Osteocyte (in vitro differentiated cells): ENCODE data around the gene MTRF1L. TPM values are rescaled to one million over a fixed set of nuclear protein-coding genes. Genes with fewer than 3 reads are reported as not detected.

ENCODE experiments used
- DNase-seq: peaks from one replicate; pipeline ENCODE4 v3.0.0; 2021; ENCODE audit warnings: mixed read lengths; ENCODE audit not compliant: unreplicated experiment; ENCODE audit errors: extremely low spot score
- H3K27ac Mint-ChIP-seq: one replicate; pipeline ENCODE4 v1.8.0; 2021; ENCODE audit warnings: mild to moderate bottlenecking, mixed read lengths; ENCODE audit not compliant: unreplicated experiment
- H3K27me3 Mint-ChIP-seq: one replicate; pipeline ENCODE4 v1.8.0; 2021; ENCODE audit warnings: mixed read lengths; ENCODE audit not compliant: unreplicated experiment
- H3K36me3 Mint-ChIP-seq: one replicate; pipeline ENCODE4 v1.8.0; 2021; ENCODE audit warnings: mixed read lengths; ENCODE audit not compliant: unreplicated experiment
- H3K4me1 Mint-ChIP-seq: one replicate; pipeline ENCODE4 v1.8.0; 2021; ENCODE audit warnings: mixed read lengths; ENCODE audit not compliant: unreplicated experiment
- H3K4me3 Mint-ChIP-seq: one replicate; pipeline ENCODE4 v1.8.0; 2021; ENCODE audit warnings: mild to moderate bottlenecking, moderate library complexity, mixed read lengths; ENCODE audit not compliant: unreplicated experiment
- H3K9me3 Mint-ChIP-seq: one replicate; pipeline ENCODE4 v1.8.0; 2021; ENCODE audit warnings: mixed read lengths; ENCODE audit not compliant: unreplicated experiment
- CTCF ChIP-seq: fragments of 200-600 bp; sonication (generic); IDR thresholded peaks from 2 replicates; pipeline ENCODE4 v1.5.0; 2021; ENCODE audit warnings: antibody characterized with exemption, mild to moderate bottlenecking, moderate library complexity
- total RNA-seq: library from RNA; stranded (reverse); gene quantifications from 2 replicates; pipeline ENCODE4 v1.2.1, GENCODE V29; 2021

MTRF1L gene
- total RNA-seq, 1 donor from 2014 or later, result 15.9 TPM

DNA sequence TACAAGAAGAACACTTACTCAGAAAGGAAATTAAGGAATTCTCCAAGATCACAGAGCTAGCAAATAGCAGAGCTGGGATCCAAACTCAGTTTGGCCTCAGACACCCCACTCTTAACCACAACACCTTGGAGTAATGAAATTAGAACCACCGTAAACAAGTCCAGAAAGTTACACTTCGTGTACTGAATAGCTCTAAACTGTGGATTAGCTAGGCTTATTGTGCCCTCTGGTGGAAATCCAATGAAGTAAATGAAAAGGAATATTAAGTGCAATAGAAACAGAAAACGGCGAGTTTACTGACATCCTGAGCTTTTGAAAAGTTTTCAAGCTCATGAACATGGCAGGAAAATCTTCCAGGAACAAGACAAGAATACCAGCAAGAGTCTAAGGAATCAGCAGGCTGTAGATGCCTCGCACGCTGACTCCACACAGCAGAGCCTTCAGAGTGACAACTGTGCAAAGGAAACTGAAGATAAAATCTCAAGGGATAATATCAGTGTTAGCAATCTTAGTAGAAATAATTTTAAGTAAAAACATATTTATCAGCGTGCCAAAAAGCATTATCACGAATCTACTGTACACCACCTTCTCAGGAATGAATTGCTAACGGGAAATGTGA lies 54.2 kb downstream of the MTRF1L start:
- Mint-ChIP-seq H3K9me3 (no peaks in the 10 kb centered on the region), H3K4me3 (peak overlapping the region; percentile 33), H3K27me3 (peaks cover 43% of the 10 kb centered on the region), H3K27ac (no peak overlapping the region), H3K4me1 (peaks cover 6% of the 10 kb centered on the region), H3K36me3 (no peaks in the 10 kb centered on the region)
- peak; percentile 71 for TF ChIP-seq CTCF
- no peak for DNase-seq

GRCh38 chr6:152946995-152947394 lies 55.5 kb downstream of the MTRF1L start:
- Mint-ChIP-seq H3K4me1 (peaks cover 6% of the 10 kb centered on the region), H3K9me3 (no peaks in the 10 kb centered on the region), H3K36me3 (no peaks in the 10 kb centered on the region), H3K4me3 (no peak overlapping the region), H3K27me3 (peaks cover 48% of the 10 kb centered on the region), H3K27ac (no peak overlapping the region)
- no peak for DNase-seq
- no peak for TF ChIP-seq CTCF

DNA sequence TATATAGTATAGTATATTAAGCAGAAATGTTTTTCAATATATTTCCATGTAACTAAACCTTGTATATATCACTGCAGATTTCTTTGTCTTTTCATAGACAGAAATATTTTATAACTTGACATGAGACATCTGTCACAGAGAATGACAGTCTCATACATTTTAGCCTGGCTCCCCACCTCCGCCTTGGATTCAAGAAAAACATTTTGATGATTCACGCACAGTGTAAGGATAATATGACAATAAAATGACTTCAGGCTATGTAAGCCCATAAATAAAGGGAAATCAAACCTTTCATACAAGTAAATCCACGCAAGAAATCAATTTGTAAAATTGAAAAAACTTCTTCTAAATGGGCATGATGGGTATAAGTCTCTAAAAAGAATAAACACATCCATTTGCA lies 56.0 kb downstream of the MTRF1L start:
- H3K36me3 Mint-ChIP-seq, result no peaks in the 10 kb centered on the region
- no peaks in the 10 kb centered on the region for H3K9me3 Mint-ChIP-seq
- peaks cover 52% of the 10 kb centered on the region for H3K27me3 Mint-ChIP-seq
- DNase-seq, result no peak
- H3K4me1 Mint-ChIP-seq, result peaks cover 6% of the 10 kb centered on the region
- H3K27ac Mint-ChIP-seq, result no peak overlapping the region
- H3K4me3 Mint-ChIP-seq, result no peak overlapping the region
- no peak for TF ChIP-seq CTCF

DNA sequence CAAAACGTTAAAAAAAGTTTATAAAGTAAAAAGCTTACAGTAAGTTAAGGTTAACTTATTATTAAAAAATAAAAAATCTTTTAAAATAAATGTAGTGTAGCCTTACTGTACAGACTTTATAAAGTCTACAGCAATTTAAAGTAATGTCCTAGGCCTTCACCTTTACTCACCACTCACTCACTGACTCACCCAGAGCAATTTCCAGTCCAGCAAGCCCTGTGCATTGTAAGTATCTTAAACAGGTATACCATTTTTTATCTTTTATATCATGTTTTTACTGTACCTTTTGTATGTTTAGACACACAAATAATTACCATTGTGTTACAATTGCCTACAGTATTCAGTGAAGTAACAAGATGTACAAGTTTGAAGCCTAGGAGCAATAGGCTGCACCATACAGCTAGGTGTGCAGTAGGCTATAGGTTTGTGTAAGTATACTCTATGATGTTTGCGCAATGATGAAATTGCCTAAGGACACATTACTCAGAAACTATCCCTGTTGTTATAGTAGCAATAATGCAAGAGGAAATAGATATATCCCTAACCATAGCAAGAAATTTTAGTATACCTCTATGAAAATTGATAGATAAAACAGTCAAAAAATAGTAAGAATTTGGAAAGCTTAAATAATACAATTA lies 59.1 kb downstream of the MTRF1L start:
- no peak for TF ChIP-seq CTCF
- H3K27me3 Mint-ChIP-seq, result peaks cover 52% of the 10 kb centered on the region
- no peaks in the 10 kb centered on the region for H3K9me3 Mint-ChIP-seq
- DNase-seq, result no peak
- no peak overlapping the region for H3K27ac Mint-ChIP-seq
- H3K36me3 Mint-ChIP-seq, result no peaks in the 10 kb centered on the region
- peaks cover 5% of the 10 kb centered on the region for H3K4me1 Mint-ChIP-seq
- no peak overlapping the region for H3K4me3 Mint-ChIP-seq

DNA sequence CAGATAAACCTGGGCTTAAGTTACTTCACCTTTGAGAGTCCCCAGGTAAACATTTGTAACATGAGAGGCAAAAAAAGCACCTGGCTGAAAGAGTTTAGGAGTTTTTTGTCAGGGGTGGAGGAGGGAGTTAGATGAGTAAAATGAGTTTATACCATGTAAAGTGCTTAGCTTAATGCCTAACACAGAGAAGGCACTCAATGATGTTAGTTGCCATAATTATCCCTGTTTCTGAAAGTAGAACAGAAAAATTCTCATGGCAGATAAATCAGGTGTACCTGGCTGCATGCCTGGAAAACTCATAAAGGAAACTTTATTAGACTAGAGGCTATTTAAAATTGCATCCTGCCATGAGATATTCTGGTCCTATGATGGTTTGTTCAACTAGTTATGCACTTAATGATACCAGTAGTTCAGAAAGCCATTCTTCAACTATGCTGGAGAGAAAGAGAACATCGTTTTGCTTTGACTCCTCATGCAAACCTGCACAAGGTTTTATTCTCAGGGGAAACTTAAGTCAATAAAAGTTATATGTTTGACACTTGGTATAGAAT lies 60.1 kb downstream of the MTRF1L start:
- no peak overlapping the region for H3K27ac Mint-ChIP-seq
- no peak overlapping the region for H3K4me3 Mint-ChIP-seq
- H3K9me3 Mint-ChIP-seq, result no peaks in the 10 kb centered on the region
- H3K36me3 Mint-ChIP-seq, result no peaks in the 10 kb centered on the region
- H3K27me3 Mint-ChIP-seq, result peaks cover 50% of the 10 kb centered on the region
- H3K4me1 Mint-ChIP-seq, result no peaks in the 10 kb centered on the region
- DNase-seq, result no peak
- TF ChIP-seq CTCF, result no peak
